GM21786 (cell line): ENCODE data around the gene SHC1.

ENCODE experiments used
- ATAC-seq: cut with Tn5 transposase; IDR thresholded peaks from one replicate; pipeline ENCODE4 v1.9.1; 2021; ENCODE audit not compliant: unreplicated experiment

The SHC1 gene

GRCh38 chr1:154974808-154975408 is 4.4 kb upstream of the SHC1 start:
- ATAC-seq, result peak; percentile 43

- ATAC-seq, result peak; percentile 77
Measured at GRCh38 chr1:154974102-154974807, 3.7 kb upstream of the SHC1 start, which contains the start of gene CKS1B. Gene CKS1B, plus strand, starts transcription at chr1:154974681. Its CDS starts 65 bp downstream, at chr1:154974746.

GRCh38 chr1:154973344-154974101 is 3.0 kb upstream of the SHC1 start:
- ATAC-seq, result peak; percentile 21

GRCh38 chr1:154972517-154973343 is 2.2 kb upstream of the SHC1 start:
- ATAC-seq, result no peak

- no peak for ATAC-seq
Measured at GRCh38 chr1:154972213-154972516, 1.6 kb upstream of the SHC1 start.

GRCh38 chr1:154971341-154971998 is 923 bp upstream of the SHC1 start:
- ATAC-seq, result no peak

GRCh38 chr1:154969860-154970452 is 591 bp downstream of the SHC1 start:
- no peak for ATAC-seq

GRCh38 chr1:154969246-154969645 is 1.3 kb downstream of the SHC1 start:
- ATAC-seq, result no peak

GRCh38 chr1:154968731-154969130 is 1.8 kb downstream of the SHC1 start:
- ATAC-seq, result no peak

GRCh38 chr1:154967331-154967950 is 3.1 kb downstream of the SHC1 start:
- ATAC-seq, result no peak

GRCh38 chr1:154966111-154966510 is 4.4 kb downstream of the SHC1 start:
- ATAC-seq, result no peak

GRCh38 chr1:154964359-154964758 is 6.2 kb downstream of the SHC1 start:
- ATAC-seq, result no peak

- no peak for ATAC-seq
Measured at GRCh38 chr1:154963643-154964042, 6.9 kb downstream of the SHC1 start.

GRCh38 chr1:154962795-154963330 is 7.7 kb downstream of the SHC1 start:
- no peak for ATAC-seq

GRCh38 chr1:154962156-154962749 is 8.3 kb downstream of the SHC1 start:
- no peak for ATAC-seq

- ATAC-seq, result peak; percentile 77
Measured at GRCh38 chr1:154961207-154962155, 9.1 kb downstream of the SHC1 start, which contains the start of gene PYGO2. Gene PYGO2, minus strand, starts transcription at chr1:154961782. Its CDS starts 206 bp downstream, at chr1:154961576.

GRCh38 chr1:154960446-154961136 is 10.0 kb downstream of the SHC1 start:
- no peak for ATAC-seq
